DMS79 treated with DMSO at 0.1 percent for 48 hours (cell line): ENCODE results near the gene MYBPH.

Source experiments
- DNase-seq: peaks from one replicate; lab custom pipeline; 2025; lab: John Stamatoyannopoulos, UW

Gene MYBPH

GRCh38 chr1:203148579-203148978, 27.0 kb downstream of the MYBPH start:
- no peak for DNase-seq

GRCh38 chr1:203148127-203148526, 27.5 kb downstream of the MYBPH start:
- no peak for DNase-seq

GRCh38 chr1:203147376-203147775, 28.2 kb downstream of the MYBPH start:
- DNase-seq, result no peak

GRCh38 chr1:203146537-203146936, 29.1 kb downstream of the MYBPH start:
- DNase-seq, result no peak

GRCh38 chr1:203146042-203146369, 29.6 kb downstream of the MYBPH start:
- no peak for DNase-seq

- DNase-seq, result no peak
Observed at GRCh38 chr1:203145321-203146041, 30.1 kb downstream of the MYBPH start.

GRCh38 chr1:203144661-203145060, 31.0 kb downstream of the MYBPH start:
- DNase-seq, result no peak

GRCh38 chr1:203143641-203144040, 32.0 kb downstream of the MYBPH start:
- DNase-seq, result no peak

- no peak for DNase-seq
Observed at GRCh38 chr1:203142684-203143408, 32.8 kb downstream of the MYBPH start.

GRCh38 chr1:203142124-203142523, 33.5 kb downstream of the MYBPH start:
- DNase-seq, result no peak

- no peak for DNase-seq
Observed at GRCh38 chr1:203140743-203141520, 34.7 kb downstream of the MYBPH start.

- DNase-seq, result no peak
Observed at GRCh38 chr1:203139976-203140475, 35.6 kb downstream of the MYBPH start.

- DNase-seq, result no peak
Observed at GRCh38 chr1:203138066-203138465, 37.6 kb downstream of the MYBPH start.

GRCh38 chr1:203137324-203137723, 38.3 kb downstream of the MYBPH start:
- DNase-seq, result no peak

GRCh38 chr1:203136409-203137042, 39.1 kb downstream of the MYBPH start:
- no peak for DNase-seq

GRCh38 chr1:203135636-203136305, 39.9 kb downstream of the MYBPH start:
- DNase-seq, result no peak

- no peak for DNase-seq
Observed at GRCh38 chr1:203133970-203134725, 41.5 kb downstream of the MYBPH start.

- no peak for DNase-seq
Observed at GRCh38 chr1:203131548-203132200, 44.0 kb downstream of the MYBPH start.

- no peak for DNase-seq
Observed at GRCh38 chr1:203130358-203130985, 45.2 kb downstream of the MYBPH start.
